ENCODE measurements around the gene CLEC11A.
"Not testable (repeated sequence)": the region's sequence is repeated elsewhere in the genome, so short reads cannot be mapped to it uniquely, and the experiment has no call there.

CLEC11A gene

DNA sequence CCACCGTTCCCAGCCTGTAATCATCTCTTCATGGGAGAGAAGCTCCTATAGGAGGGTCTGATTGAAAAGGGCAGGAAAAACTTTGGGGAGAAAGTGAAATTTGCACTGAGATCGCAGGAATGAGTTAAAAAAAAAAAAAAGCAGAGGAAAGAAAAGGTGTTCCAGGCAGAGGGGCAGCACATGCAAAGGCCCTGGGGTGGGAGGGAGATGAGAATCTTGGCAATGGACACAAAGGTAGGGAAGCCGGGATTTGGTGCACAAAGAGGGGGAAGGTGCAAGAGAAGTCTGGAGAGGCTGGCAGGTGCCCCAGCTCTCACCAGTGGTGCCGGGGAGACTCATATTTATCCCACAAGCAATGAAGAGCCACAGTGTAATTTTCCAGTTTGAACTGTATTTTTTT lies 30.7 kb downstream of the CLEC11A start:
- DNase-seq (ENCODE audit: low read depth in 2 of 2, low spot score in 1 of 2), result no peak

GRCh38 chr19:50756244-50756643 lies 33.1 kb downstream of the CLEC11A start:
- not testable (repeated sequence) for DNase-seq (ENCODE audit: low read depth in 2 of 2, low spot score in 1 of 2)

DNA sequence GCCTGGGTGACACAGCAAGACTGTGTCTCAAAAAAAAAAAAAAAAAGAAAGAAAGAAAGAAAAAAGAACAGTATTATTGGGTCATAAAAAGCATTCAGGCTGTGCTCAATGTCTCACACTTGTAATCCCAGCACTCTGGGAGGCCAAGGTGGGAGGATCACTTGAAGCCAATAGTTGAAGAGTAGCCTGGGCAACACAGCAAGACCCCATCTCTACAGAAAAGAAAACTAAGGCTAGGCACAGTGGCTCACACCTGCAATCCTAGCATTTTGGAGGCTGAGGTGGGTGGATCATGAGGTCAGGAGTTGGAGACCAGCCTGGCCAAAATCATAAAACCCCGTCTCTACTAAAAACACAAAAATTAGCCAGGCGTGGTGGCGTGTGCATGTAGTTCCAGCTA lies 34.5 kb downstream of the CLEC11A start:
- DNase-seq (ENCODE audit: low read depth in 2 of 2, low spot score in 1 of 2), result not testable (repeated sequence)

DNA sequence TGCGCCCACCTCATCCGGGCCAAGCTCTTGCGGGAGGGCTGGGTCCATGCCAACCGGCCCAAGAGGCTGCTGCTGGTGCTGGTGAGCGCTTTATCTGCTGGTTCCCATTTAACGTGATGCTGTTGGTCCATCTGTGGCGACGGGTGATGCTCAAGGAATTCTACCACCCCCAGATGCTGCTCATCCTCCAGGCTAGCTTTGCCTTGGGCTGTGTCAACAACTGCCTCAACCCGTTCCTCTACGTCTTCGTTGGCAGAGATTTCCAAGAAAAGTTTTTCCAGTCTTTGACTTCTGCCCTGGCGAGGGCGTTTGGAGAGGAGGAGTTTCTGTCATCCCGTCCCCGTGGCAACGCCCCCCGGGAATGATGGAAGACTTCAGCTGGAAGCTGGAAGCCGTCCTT lies 35.9 kb downstream of the CLEC11A start:
- not testable (repeated sequence) for DNase-seq (ENCODE audit: low read depth in 2 of 2, low spot score in 1 of 2)

DNA sequence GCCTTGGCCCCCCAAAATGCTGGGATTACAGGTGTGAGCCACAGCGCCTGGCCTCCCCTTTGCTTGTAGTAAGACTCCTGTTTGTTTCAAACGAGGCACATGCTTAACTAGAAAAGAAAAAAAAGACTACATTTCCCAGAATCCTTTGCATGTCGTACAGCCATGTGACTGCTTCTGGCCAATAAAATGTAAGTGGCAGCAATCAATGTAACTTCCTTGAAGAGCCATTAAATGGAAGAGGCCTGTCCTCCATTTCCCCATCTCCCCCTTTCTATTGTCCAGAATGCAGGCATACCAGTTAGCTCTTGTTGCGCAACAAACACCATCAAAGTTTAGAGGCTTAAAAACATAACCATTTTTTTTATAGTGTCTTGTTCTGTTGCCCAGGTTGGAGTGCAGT lies 36.7 kb downstream of the CLEC11A start:
- DNase-seq (ENCODE audit: low read depth in 2 of 2, low spot score in 1 of 2), result no peak

- DNase-seq (ENCODE audit: low read depth in 2 of 2, low spot score in 1 of 2), result not testable (repeated sequence)
Measured at GRCh38 chr19:50761501-50761900, 38.3 kb downstream of the CLEC11A start.

DNA sequence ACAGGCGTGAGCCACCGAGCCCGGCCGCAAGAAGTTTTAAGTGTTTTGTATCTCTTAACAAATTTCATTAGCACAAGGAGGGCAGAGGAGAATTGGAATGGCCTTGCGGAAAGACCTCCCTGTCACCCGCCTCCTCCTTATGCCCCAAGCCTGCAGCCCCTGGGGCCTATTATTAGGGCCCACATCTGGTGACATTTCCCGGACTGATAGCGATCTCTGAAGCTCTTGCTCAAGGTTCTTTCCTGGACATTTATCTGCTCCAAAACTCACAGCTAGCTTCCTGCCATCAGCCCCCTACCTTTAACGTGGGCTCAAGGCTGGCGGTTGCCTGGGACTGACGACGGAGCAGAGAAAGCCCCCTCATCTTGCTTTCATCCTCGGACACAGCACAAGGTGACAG lies 40.4 kb downstream of the CLEC11A start:
- DNase-seq (ENCODE audit: low read depth in 2 of 2, low spot score in 1 of 2), result not testable (repeated sequence)

DNA sequence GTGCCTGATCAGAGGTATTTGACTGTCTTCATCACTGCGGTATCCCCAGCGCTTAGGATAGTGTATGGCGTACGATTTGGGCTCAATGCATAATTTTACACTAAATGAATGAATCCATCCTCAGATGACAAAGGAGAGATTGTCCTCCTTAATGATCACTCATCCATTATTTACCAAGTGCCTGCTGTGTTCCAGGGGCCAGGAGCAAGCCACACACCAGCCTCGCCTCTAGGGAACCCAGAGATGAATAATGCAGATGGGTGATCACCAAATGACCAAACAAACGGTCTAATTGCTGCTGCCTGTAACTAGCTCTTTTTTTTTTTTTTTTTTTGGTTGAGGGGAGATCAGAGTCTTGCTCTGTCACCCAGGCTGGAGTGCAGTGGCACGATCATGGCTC lies 41.2 kb downstream of the CLEC11A start:
- no peak for DNase-seq (ENCODE audit: low read depth in 2 of 2, low spot score in 1 of 2)

DNA sequence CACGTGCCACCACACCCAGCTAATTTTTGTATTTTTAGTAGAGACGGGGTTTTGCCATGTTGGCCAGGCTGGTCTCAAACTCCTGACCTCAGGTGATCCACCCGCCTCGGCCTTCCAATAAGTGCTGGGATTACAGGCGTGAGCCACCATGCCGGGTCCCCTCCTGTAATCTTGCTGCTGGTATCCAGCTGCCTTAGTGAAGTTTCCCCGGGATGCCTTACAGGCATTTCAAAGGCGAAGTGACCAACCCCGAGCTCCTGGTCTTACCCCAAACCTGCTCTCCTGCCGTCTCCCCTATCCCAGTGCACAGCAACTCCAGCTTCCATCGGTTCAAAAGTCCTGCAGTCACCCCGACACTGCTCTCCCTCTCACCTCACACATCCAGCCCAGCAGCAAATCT lies 43.6 kb downstream of the CLEC11A start:
- not testable (repeated sequence) for DNase-seq (ENCODE audit: low read depth in 2 of 2, low spot score in 1 of 2)

GRCh38 chr19:50767263-50767662 lies 44.1 kb downstream of the CLEC11A start:
- DNase-seq (ENCODE audit: low read depth in 2 of 2, low spot score in 1 of 2), result not testable (repeated sequence)

DNA sequence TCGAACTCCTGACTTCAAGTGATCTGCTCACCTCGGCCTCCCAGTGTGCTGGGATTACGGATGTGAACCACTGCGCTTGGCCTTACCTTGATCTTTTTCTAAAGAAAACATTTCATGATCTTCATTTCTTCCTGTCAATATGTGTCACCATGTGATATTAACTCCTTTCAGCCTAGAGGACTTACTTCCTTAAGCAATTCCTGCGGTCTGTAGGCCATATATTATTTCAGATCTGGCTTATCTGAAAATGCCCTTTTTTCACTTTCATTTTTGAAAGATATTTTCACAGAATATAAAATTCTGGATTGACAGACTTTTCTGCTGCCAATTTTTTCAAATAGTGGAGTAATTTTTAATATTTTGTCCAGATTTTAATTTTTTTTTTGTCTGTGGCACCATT lies 45.1 kb downstream of the CLEC11A start:
- no peak for DNase-seq (ENCODE audit: low read depth in 2 of 2, low spot score in 1 of 2)

GRCh38 chr19:50770164-50770563 lies 47.0 kb downstream of the CLEC11A start, which contains the start of gene GPR32:
Gene GPR32, plus strand, starts transcription at chr19:50770464. Its CDS starts 137 bp downstream, at chr19:50770601.
- DNase-seq (ENCODE audit: low read depth in 2 of 2, low spot score in 1 of 2), result not testable (repeated sequence)

DNA sequence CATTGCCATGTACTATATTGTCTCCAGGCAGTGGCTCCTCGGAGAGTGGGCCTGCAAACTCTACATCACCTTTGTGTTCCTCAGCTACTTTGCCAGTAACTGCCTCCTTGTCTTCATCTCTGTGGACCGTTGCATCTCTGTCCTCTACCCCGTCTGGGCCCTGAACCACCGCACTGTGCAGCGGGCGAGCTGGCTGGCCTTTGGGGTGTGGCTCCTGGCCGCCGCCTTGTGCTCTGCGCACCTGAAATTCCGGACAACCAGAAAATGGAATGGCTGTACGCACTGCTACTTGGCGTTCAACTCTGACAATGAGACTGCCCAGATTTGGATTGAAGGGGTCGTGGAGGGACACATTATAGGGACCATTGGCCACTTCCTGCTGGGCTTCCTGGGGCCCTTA lies 47.7 kb downstream of the CLEC11A start:
- DNase-seq (ENCODE audit: low read depth in 2 of 2, low spot score in 1 of 2), result no peak

GRCh38 chr19:50772476-50772875 lies 49.3 kb downstream of the CLEC11A start:
- no peak for DNase-seq (ENCODE audit: low read depth in 2 of 2, low spot score in 1 of 2)

DNA sequence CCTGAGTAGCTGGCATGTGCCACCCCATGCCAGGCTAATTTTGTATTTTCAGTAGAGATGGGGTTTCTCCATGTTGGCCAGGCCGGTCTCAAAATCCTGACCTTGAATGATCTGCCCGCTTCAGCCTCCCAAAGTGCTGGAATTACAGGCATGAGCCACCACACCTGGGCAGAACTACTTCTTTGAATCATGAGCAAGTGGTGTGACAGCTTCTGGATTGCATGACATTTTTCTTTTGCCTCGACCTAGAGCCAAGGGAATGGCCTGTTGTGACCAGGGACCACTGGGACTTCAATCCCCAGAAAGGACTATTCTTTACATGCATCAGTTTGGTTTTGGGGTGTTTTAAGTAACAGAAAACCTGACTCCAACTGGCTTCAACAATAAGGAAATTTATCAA lies 49.7 kb downstream of the CLEC11A start:
- not testable (repeated sequence) for DNase-seq (ENCODE audit: low read depth in 2 of 2, low spot score in 1 of 2)

GRCh38 chr19:50773454-50773853 lies 50.3 kb downstream of the CLEC11A start:
- not testable (repeated sequence) for DNase-seq (ENCODE audit: low read depth in 2 of 2, low spot score in 1 of 2)
